ENCODE data around the gene MED13L. TPM values are rescaled to one million over a fixed set of nuclear protein-coding genes. Genes with fewer than 3 reads are reported as not detected.

The MED13L gene
- total and polyA plus RNA-seq, 2 of the 8 experiments (the other 6 are each of a cell fraction or from before 2014, with no cell fraction given): 15.9 to 51.7 TPM

DNA sequence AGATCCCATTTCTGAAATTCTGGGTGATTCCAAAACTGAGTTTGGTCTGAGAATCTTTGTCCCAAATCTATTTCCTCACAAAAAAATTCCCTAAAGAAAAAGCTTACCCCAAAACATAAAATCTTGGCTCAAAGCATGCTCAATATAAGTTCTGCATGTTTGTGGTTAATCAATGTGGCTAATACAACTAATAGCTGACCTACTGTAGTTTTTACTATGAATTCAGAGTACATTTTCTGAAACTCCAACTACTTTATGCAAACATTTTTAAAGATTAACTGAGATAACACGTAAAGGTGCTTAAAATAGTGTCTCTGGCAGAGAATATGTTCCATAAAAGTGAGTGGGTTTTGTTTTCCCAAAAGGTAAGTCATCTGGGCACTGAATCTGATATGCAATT lies 133.1 kb downstream of the MED13L start (continued):
- TF ChIP-seq, protein P1, sequence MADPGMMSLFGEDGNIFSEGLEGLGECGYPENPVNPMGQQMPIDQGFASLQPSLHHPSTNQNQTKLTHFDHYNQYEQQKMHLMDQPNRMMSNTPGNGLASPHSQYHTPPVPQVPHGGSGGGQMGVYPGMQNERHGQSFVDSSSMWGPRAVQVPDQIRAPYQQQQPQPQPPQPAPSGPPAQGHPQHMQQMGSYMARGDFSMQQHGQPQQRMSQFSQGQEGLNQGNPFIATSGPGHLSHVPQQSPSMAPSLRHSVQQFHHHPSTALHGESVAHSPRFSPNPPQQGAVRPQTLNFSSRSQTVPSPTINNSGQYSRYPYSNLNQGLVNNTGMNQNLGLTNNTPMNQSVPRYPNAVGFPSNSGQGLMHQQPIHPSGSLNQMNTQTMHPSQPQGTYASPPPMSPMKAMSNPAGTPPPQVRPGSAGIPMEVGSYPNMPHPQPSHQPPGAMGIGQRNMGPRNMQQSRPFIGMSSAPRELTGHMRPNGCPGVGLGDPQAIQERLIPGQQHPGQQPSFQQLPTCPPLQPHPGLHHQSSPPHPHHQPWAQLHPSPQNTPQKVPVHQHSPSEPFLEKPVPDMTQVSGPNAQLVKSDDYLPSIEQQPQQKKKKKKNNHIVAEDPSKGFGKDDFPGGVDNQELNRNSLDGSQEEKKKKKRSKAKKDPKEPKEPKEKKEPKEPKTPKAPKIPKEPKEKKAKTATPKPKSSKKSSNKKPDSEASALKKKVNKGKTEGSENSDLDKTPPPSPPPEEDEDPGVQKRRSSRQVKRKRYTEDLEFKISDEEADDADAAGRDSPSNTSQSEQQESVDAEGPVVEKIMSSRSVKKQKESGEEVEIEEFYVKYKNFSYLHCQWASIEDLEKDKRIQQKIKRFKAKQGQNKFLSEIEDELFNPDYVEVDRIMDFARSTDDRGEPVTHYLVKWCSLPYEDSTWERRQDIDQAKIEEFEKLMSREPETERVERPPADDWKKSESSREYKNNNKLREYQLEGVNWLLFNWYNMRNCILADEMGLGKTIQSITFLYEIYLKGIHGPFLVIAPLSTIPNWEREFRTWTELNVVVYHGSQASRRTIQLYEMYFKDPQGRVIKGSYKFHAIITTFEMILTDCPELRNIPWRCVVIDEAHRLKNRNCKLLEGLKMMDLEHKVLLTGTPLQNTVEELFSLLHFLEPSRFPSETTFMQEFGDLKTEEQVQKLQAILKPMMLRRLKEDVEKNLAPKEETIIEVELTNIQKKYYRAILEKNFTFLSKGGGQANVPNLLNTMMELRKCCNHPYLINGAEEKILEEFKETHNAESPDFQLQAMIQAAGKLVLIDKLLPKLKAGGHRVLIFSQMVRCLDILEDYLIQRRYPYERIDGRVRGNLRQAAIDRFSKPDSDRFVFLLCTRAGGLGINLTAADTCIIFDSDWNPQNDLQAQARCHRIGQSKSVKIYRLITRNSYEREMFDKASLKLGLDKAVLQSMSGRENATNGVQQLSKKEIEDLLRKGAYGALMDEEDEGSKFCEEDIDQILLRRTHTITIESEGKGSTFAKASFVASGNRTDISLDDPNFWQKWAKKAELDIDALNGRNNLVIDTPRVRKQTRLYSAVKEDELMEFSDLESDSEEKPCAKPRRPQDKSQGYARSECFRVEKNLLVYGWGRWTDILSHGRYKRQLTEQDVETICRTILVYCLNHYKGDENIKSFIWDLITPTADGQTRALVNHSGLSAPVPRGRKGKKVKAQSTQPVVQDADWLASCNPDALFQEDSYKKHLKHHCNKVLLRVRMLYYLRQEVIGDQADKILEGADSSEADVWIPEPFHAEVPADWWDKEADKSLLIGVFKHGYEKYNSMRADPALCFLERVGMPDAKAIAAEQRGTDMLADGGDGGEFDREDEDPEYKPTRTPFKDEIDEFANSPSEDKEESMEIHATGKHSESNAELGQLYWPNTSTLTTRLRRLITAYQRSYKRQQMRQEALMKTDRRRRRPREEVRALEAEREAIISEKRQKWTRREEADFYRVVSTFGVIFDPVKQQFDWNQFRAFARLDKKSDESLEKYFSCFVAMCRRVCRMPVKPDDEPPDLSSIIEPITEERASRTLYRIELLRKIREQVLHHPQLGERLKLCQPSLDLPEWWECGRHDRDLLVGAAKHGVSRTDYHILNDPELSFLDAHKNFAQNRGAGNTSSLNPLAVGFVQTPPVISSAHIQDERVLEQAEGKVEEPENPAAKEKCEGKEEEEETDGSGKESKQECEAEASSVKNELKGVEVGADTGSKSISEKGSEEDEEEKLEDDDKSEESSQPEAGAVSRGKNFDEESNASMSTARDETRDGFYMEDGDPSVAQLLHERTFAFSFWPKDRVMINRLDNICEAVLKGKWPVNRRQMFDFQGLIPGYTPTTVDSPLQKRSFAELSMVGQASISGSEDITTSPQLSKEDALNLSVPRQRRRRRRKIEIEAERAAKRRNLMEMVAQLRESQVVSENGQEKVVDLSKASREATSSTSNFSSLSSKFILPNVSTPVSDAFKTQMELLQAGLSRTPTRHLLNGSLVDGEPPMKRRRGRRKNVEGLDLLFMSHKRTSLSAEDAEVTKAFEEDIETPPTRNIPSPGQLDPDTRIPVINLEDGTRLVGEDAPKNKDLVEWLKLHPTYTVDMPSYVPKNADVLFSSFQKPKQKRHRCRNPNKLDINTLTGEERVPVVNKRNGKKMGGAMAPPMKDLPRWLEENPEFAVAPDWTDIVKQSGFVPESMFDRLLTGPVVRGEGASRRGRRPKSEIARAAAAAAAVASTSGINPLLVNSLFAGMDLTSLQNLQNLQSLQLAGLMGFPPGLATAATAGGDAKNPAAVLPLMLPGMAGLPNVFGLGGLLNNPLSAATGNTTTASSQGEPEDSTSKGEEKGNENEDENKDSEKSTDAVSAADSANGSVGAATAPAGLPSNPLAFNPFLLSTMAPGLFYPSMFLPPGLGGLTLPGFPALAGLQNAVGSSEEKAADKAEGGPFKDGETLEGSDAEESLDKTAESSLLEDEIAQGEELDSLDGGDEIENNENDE (IDR thresholded peaks at IDR 0.05; ENCODE audit: insufficient replicate concordance, low read length): no peak
- TF ChIP-seq, protein P2, sequence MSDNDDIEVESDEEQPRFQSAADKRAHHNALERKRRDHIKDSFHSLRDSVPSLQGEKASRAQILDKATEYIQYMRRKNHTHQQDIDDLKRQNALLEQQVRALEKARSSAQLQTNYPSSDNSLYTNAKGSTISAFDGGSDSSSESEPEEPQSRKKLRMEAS (IDR thresholded peaks at IDR 0.05): no peak
- no peak for TF ChIP-seq SP2 (IDR thresholded peaks at IDR 0.05; ENCODE audit: low read length)
